WTC11 (cell line): ENCODE measurements around the gene COPB1.

Experiments used
- TEAD4 ChIP-seq: sonication (generic); formaldehyde crosslinking; IDR thresholded peaks from 2 replicates; pipeline ENCODE4 v1.8.0; 2022; ENCODE audit warnings: mild to moderate bottlenecking, missing genetic modification reagents
- ZNF416 ChIP-seq: fragments of 250-450 bp; sonication (Bioruptor Pico); IDR thresholded peaks from 2 replicates; pipeline ENCODE4 v1.9.0; 2021; ENCODE audit warnings: mild to moderate bottlenecking, inconsistent platforms
- ZNF671 ChIP-seq: fragments of 250-450 bp; sonication (Bioruptor Pico); IDR thresholded peaks from 2 replicates; pipeline ENCODE4 v1.8.0; 2021; ENCODE audit warnings: mild to moderate bottlenecking
- TF ChIP-seq, protein P1 (sequence below): fragments of 200-600 bp; IDR thresholded peaks from 2 replicates; pipeline ENCODE4 v1.8.0; 2022; ENCODE audit warnings: antibody characterized with exemption
- TF ChIP-seq, protein P2 (sequence below): sonication (generic); formaldehyde crosslinking; IDR thresholded peaks from 2 replicates; pipeline ENCODE4 v1.8.1; 2022; ENCODE audit warnings: mild to moderate bottlenecking, moderate library complexity, missing genetic modification reagents
- TF ChIP-seq, protein P3 (sequence below): sonication (generic); formaldehyde crosslinking; IDR thresholded peaks from 2 replicates; pipeline ENCODE4 v1.8.0; 2022; ENCODE audit warnings: mild to moderate bottlenecking, missing genetic modification reagents
- TF ChIP-seq, protein P4 (sequence below): sonication (generic); formaldehyde crosslinking; IDR thresholded peaks from 2 replicates; pipeline ENCODE4 v1.8.1; 2023; ENCODE audit warnings: mild to moderate bottlenecking, missing genetic modification reagents, moderate library complexity
- TF ChIP-seq, protein P5 (sequence below): sonication (generic); formaldehyde crosslinking; conservative IDR thresholded peaks from 2 replicates; pipeline ENCODE4 v1.8.1; 2023; ENCODE audit warnings: mild to moderate bottlenecking, low read depth, missing genetic modification reagents, moderate library complexity

DNA sequence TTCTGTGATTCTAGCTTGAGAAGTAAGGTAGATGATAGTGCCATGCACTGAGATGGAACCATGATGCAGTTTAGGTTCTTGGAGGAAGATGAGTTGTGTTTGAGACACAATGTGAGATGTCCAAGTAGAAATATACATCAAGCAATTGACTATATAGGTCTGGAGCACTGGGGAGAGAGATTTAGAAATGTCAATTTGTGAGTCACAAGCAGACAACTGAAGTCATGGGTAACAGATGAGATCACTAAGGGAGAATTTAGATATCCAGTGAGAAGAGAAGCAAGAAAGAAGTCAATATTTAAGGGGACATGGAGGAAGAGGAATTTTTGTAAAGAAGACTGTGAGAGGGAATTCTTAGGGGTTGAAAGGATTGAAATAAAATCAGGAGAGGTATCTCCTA lies 75.5 kb downstream of the COPB1 start:
- TF ChIP-seq, protein P1, sequence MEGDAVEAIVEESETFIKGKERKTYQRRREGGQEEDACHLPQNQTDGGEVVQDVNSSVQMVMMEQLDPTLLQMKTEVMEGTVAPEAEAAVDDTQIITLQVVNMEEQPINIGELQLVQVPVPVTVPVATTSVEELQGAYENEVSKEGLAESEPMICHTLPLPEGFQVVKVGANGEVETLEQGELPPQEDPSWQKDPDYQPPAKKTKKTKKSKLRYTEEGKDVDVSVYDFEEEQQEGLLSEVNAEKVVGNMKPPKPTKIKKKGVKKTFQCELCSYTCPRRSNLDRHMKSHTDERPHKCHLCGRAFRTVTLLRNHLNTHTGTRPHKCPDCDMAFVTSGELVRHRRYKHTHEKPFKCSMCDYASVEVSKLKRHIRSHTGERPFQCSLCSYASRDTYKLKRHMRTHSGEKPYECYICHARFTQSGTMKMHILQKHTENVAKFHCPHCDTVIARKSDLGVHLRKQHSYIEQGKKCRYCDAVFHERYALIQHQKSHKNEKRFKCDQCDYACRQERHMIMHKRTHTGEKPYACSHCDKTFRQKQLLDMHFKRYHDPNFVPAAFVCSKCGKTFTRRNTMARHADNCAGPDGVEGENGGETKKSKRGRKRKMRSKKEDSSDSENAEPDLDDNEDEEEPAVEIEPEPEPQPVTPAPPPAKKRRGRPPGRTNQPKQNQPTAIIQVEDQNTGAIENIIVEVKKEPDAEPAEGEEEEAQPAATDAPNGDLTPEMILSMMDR, result no peak
- TF ChIP-seq, protein P2, sequence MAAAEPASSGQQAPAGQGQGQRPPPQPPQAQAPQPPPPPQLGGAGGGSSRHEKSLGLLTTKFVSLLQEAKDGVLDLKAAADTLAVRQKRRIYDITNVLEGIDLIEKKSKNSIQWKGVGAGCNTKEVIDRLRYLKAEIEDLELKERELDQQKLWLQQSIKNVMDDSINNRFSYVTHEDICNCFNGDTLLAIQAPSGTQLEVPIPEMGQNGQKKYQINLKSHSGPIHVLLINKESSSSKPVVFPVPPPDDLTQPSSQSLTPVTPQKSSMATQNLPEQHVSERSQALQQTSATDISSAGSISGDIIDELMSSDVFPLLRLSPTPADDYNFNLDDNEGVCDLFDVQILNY, result no peak
- TF ChIP-seq, protein P3, sequence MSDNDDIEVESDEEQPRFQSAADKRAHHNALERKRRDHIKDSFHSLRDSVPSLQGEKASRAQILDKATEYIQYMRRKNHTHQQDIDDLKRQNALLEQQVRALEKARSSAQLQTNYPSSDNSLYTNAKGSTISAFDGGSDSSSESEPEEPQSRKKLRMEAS (CRISPR knock-in tag), result no peak
- TF ChIP-seq, protein P4, sequence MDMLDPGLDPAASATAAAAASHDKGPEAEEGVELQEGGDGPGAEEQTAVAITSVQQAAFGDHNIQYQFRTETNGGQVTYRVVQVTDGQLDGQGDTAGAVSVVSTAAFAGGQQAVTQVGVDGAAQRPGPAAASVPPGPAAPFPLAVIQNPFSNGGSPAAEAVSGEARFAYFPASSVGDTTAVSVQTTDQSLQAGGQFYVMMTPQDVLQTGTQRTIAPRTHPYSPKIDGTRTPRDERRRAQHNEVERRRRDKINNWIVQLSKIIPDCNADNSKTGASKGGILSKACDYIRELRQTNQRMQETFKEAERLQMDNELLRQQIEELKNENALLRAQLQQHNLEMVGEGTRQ (CRISPR knock-in tag), result no peak
- TF ChIP-seq ZNF416 (CRISPR knock-in tag), result no peak
- no peak for TF ChIP-seq ZNF671 (CRISPR knock-in tag)
- TF ChIP-seq, protein P5, sequence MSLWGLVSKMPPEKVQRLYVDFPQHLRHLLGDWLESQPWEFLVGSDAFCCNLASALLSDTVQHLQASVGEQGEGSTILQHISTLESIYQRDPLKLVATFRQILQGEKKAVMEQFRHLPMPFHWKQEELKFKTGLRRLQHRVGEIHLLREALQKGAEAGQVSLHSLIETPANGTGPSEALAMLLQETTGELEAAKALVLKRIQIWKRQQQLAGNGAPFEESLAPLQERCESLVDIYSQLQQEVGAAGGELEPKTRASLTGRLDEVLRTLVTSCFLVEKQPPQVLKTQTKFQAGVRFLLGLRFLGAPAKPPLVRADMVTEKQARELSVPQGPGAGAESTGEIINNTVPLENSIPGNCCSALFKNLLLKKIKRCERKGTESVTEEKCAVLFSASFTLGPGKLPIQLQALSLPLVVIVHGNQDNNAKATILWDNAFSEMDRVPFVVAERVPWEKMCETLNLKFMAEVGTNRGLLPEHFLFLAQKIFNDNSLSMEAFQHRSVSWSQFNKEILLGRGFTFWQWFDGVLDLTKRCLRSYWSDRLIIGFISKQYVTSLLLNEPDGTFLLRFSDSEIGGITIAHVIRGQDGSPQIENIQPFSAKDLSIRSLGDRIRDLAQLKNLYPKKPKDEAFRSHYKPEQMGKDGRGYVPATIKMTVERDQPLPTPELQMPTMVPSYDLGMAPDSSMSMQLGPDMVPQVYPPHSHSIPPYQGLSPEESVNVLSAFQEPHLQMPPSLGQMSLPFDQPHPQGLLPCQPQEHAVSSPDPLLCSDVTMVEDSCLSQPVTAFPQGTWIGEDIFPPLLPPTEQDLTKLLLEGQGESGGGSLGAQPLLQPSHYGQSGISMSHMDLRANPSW (CRISPR knock-in tag), result no peak
- TF ChIP-seq TEAD4 (CRISPR knock-in tag), result no peak
